HCT116 (cell line): Measurements from ENCODE around the gene ASS1. TPM values are rescaled to one million over a fixed set of nuclear protein-coding genes. Genes with fewer than 3 reads are reported as not detected.

ENCODE experiments used
- ATAC-seq: fragments of 200-7000 bp; cut with Tn5 transposase; 2 replicates; pipeline ENCODE4 v1.9.1; 2020; ENCODE audit warnings: mild to moderate bottlenecking, moderate library complexity
- BruUV-seq: library from RNA; stranded (reverse); fragments of 400-500 nt; replicated peaks from 2 replicates; lab custom pipeline; 2021; lab: Mats Ljungman, UMichigan
- CTCF ChIA-PET: fragments of 300-600 bp; sonication (Branson Sonifier 250); formaldehyde crosslinking; loops from one replicate; lab custom pipeline; 2021; ENCODE audit warnings: antibody characterized with exemption; lab: Charles Lee
- POLR2A ChIA-PET: fragments of 300-600, 350-600 bp; sonication (Branson Sonifier 250); formaldehyde crosslinking; loops from one replicate; lab custom pipeline; 2021; ENCODE audit warnings: antibody characterized with exemption; lab: Charles Lee
- RAD21 ChIA-PET, 2 experiments: fragments of 300-600 bp; sonication (Branson Sonifier 250); formaldehyde crosslinking; loops; one replicate each; lab custom pipeline; 2023; ENCODE audit warnings: low total read pairs in 2 of 2; ENCODE audit not compliant: uncharacterized antibody in 2 of 2, unreplicated experiment in 2 of 2, low non-redundant PET in 1 of 2; lab: Charles Lee
- DNase-seq: peaks from one replicate; pipeline ENCODE4 v3.0.0-alpha.2; 2010; ENCODE audit warnings: low read depth, low spot score
- H2AFZ ChIP-seq: fragments of 200-600 bp; shearing (Covaris generic), sonication (generic); 2 replicates; pipeline ENCODE4 v1.6.1; 2017; ENCODE audit warnings: low read depth, mixed run types, mixed read lengths, antibody characterized with exemption, low read length; ENCODE audit not compliant: poor library complexity, severe bottlenecking
- H3K27ac ChIP-seq: 2 replicates; pipeline ENCODE4 v1.5.1; 2012; ENCODE audit warnings: low read depth, low read length
- H3K27me3 ChIP-seq: fragments of 200-600 bp; sonication (generic); 2 replicates; pipeline ENCODE4 v1.6.1; 2016; ENCODE audit warnings: mixed run types, low read length, mixed read lengths; ENCODE audit not compliant: insufficient read depth
- H3K36me3 ChIP-seq, 2 experiments: fragments of 200-500 bp in 1 of 2; fragments of 200-600 bp in 1 of 2; sonication (Bioruptor generic) in 1 of 2; sonication (generic) in 1 of 2; 2 replicates each; pipeline versions ENCODE4 v1.5.1 to v1.6.1; 2014 to 2016; ENCODE audit warnings: low read length in 2 of 2, inconsistent platforms in 1 of 2, mixed read lengths in 1 of 2, mixed run types in 1 of 2; ENCODE audit not compliant: insufficient read depth in 2 of 2, control insufficient read depth in 1 of 2
- H3K4me1 ChIP-seq, 2 experiments: fragments of 200-600 bp in 1 of 2; sonication (generic) in 1 of 2; 2 replicates each; pipeline versions ENCODE4 v1.5.1 to v1.6.1; 2012 to 2017; ENCODE audit warnings: low read length in 2 of 2, inconsistent platforms in 1 of 2, mild to moderate bottlenecking in 1 of 2, mixed read lengths in 1 of 2, mixed run types in 1 of 2, moderate library complexity in 1 of 2; ENCODE audit not compliant: insufficient read depth in 2 of 2, control insufficient read depth in 1 of 2
- H3K4me2 ChIP-seq: fragments of 200-600 bp; sonication (generic); 2 replicates; pipeline ENCODE4 v1.6.1; 2017; ENCODE audit warnings: mixed run types, low read length, mixed read lengths
- H3K4me3 ChIP-seq, 2 experiments: fragments of 200-600 bp in 1 of 2; sonication (generic) in 1 of 2; replicated peaks in 1 of 2; 2 replicates each; pipeline ENCODE4 v1.5.1; 2011 to 2016; ENCODE audit warnings: low read length in 2 of 2, control low read depth in 1 of 2, low read depth in 1 of 2, mild to moderate bottlenecking in 1 of 2, mixed read lengths in 1 of 2, mixed run types in 1 of 2
- H3K79me2 ChIP-seq: fragments of 200-600 bp; sonication (generic); 2 replicates; pipeline ENCODE4 v1.6.1; 2017; ENCODE audit warnings: mild to moderate bottlenecking, mixed run types, low read length, moderate library complexity, mixed read lengths; ENCODE audit not compliant: insufficient read depth
- H3K9ac ChIP-seq: fragments of 200-600 bp; sonication (generic); 2 replicates; pipeline ENCODE4 v1.6.1; 2016; ENCODE audit warnings: low read length, mixed read lengths
- H3K9me2 ChIP-seq: fragments of 200-600 bp; sonication (generic), shearing (Covaris generic); 2 replicates; pipeline ENCODE4 v1.6.1; 2017; ENCODE audit warnings: mixed run types, mild to moderate bottlenecking, moderate library complexity; ENCODE audit not compliant: insufficient read depth
- H3K9me3 ChIP-seq, 2 experiments: fragments of 200-500 bp in 1 of 2; fragments of 200-600 bp in 1 of 2; sonication (Bioruptor generic) in 1 of 2; sonication (generic) in 1 of 2; 2 replicates each; pipeline ENCODE4 v1.6.1; 2014 to 2017; ENCODE audit warnings: low read length in 2 of 2, mixed read lengths in 2 of 2, inconsistent platforms in 1 of 2, low read depth in 1 of 2, mild to moderate bottlenecking in 1 of 2, mixed run types in 1 of 2, moderate library complexity in 1 of 2; ENCODE audit not compliant: control insufficient read depth in 1 of 2, insufficient read depth in 1 of 2
- H4K20me1 ChIP-seq: fragments of 200-600 bp; sonication (generic), shearing (Covaris generic); 2 replicates; pipeline ENCODE4 v1.6.1; 2017; ENCODE audit warnings: mixed run types, mild to moderate bottlenecking, moderate library complexity; ENCODE audit not compliant: insufficient read depth
- EGR1 ChIP-seq: IDR thresholded peaks from 2 replicates; pipeline ENCODE4 v1.6.1; 2012; ENCODE audit warnings: low read depth
- EZH2 ChIP-seq: fragments of 200-600 bp; sonication (generic); IDR thresholded peaks from 2 replicates; pipeline ENCODE4 v1.6.1; 2017; ENCODE audit warnings: antibody characterized with exemption, mixed run types
- FOSL1 ChIP-seq: IDR thresholded peaks from 2 replicates; pipeline ENCODE4 v1.6.1; 2012; ENCODE audit warnings: low read depth
- JUND ChIP-seq: IDR thresholded peaks from 2 replicates; pipeline ENCODE4 v1.6.1; 2012
- POLR2AphosphoS5 ChIP-seq: IDR thresholded peaks from 2 replicates; pipeline ENCODE4 v1.6.1; 2011; ENCODE audit warnings: mild to moderate bottlenecking, low read depth, low read length, moderate library complexity
- RAD21 ChIP-seq: IDR thresholded peaks from 2 replicates; pipeline ENCODE4 v1.6.1; 2012; ENCODE audit warnings: low read depth, mild to moderate bottlenecking
- TCF7L2 ChIP-seq: IDR thresholded peaks from 2 replicates; pipeline ENCODE4 v1.7.0; 2011; ENCODE audit warnings: borderline replicate concordance, inconsistent platforms; ENCODE audit not compliant: insufficient read depth, insufficient read length; ENCODE audit errors: extremely low read depth
- YY1 ChIP-seq: IDR thresholded peaks from 2 replicates; pipeline ENCODE4 v1.6.1; 2011; ENCODE audit warnings: low read length, low read depth, moderate library complexity, mild to moderate bottlenecking; ENCODE audit not compliant: insufficient replicate concordance; ENCODE audit errors: extremely low read depth
- ZBTB33 ChIP-seq: IDR thresholded peaks from 2 replicates; pipeline ENCODE4 v1.6.1; 2011; ENCODE audit warnings: mild to moderate bottlenecking, low read length, moderate library complexity; ENCODE audit not compliant: insufficient replicate concordance; ENCODE audit errors: extremely low read depth
- ZFX ChIP-seq: fragments of 450-650 bp; IDR thresholded peaks from 2 replicates; pipeline ENCODE4 v1.6.1; 2017
- intact Hi-C: fragments of 100-400 bp; cut with micrococcal nuclease; formaldehyde crosslinking; loops from 2 replicates; pipeline ENCODE4 v1.10.0; 2022
- total RNA-seq: library from RNA; stranded (reverse); gene quantifications from one replicate; pipeline ENCODE4 v1.2.1, GENCODE V29; 2021; ENCODE audit not compliant: unreplicated experiment
- TF ChIP-seq, protein P1 (sequence below), 3 experiments: fragments of 200-600 bp in 1 of 3; sonication (generic) in 1 of 3; IDR thresholded peaks in 2 of 3; conservative IDR thresholded peaks in 1 of 3; 2 replicates each; pipeline ENCODE4 v1.5.1; 2012 to 2017; ENCODE audit warnings: low read depth in 2 of 3, low read length in 2 of 3, antibody characterized with exemption in 1 of 3, borderline replicate concordance in 1 of 3, control low read depth in 1 of 3, mild to moderate bottlenecking in 1 of 3, mixed read lengths in 1 of 3, mixed run types in 1 of 3, moderate library complexity in 1 of 3; ENCODE audit not compliant: insufficient read depth in 1 of 3
- TF ChIP-seq, protein P2 (sequence below): IDR thresholded peaks from 2 replicates; pipeline ENCODE4 v1.6.1; 2012

Gene ASS1
- total RNA-seq, 1 experiment from 2014 or later: 92.6 TPM

- H3K36me3 ChIP-seq: no peaks in the 10 kb centered on the region
- peak; percentile 40 for DNase-seq
- H3K9ac ChIP-seq: no peak overlapping the region
- intact Hi-C loops: no loop called here
- BruUV-seq: no TSS peak
- peaks cover 5 to 30% of the 10 kb centered on the region in 2 experiments for H3K4me1 ChIP-seq
- H3K9me2 ChIP-seq: no peaks in the 10 kb centered on the region
- TF ChIP-seq, protein P1, sequence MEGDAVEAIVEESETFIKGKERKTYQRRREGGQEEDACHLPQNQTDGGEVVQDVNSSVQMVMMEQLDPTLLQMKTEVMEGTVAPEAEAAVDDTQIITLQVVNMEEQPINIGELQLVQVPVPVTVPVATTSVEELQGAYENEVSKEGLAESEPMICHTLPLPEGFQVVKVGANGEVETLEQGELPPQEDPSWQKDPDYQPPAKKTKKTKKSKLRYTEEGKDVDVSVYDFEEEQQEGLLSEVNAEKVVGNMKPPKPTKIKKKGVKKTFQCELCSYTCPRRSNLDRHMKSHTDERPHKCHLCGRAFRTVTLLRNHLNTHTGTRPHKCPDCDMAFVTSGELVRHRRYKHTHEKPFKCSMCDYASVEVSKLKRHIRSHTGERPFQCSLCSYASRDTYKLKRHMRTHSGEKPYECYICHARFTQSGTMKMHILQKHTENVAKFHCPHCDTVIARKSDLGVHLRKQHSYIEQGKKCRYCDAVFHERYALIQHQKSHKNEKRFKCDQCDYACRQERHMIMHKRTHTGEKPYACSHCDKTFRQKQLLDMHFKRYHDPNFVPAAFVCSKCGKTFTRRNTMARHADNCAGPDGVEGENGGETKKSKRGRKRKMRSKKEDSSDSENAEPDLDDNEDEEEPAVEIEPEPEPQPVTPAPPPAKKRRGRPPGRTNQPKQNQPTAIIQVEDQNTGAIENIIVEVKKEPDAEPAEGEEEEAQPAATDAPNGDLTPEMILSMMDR (IDR thresholded peaks at IDR 0.05 in 2 of 3, conservative IDR thresholded peaks at IDR 0.05 in 1 of 3; ENCODE audit: borderline replicate concordance in 1 of 3, insufficient read depth in 1 of 3, low read depth in 2 of 3, low read length in 2 of 3): no peak
- TF ChIP-seq JUND (peak; percentile 71), ZBTB33 (no peak), POLR2AphosphoS5 (no peak), RAD21 (no peak), TCF7L2 (no peak), EZH2 (no peak), FOSL1 (peak; percentile 75), YY1 (no peak), ZFX (no peak), EGR1 (no peak)
- TF ChIP-seq, protein P2, sequence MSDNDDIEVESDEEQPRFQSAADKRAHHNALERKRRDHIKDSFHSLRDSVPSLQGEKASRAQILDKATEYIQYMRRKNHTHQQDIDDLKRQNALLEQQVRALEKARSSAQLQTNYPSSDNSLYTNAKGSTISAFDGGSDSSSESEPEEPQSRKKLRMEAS: no peak
- RAD21 ChIA-PET: no interaction called here
- H3K27ac ChIP-seq: 0 out of 2 replicates have a peak overlapping the region, but pooled peaks have one; percentile 18
- peaks cover 2% of the 10 kb centered on the region; the same call in 1 of the 2 replicates for H3K27me3 ChIP-seq
- H3K4me2 ChIP-seq: peak overlapping the region; percentile 50
- H3K4me3 ChIP-seq: no peak overlapping the region
- no peaks in the 10 kb centered on the region for H4K20me1 ChIP-seq
- ATAC-seq: peak; percentile 64
- POLR2A ChIA-PET: no interaction called here
- H3K79me2 ChIP-seq: no peaks in the 10 kb centered on the region
- CTCF ChIA-PET: no interaction called here
- H3K9me3 ChIP-seq: no peaks in the 10 kb centered on the region
- H2AFZ ChIP-seq: no peak overlapping the region
These were observed 94.9 kb downstream of the ASS1 start for GRCh38 chr9:130539420-130540223.
